HepG2 (cell line): ENCODE results near the gene SEMA5B. TPM values are rescaled to one million over a fixed set of nuclear protein-coding genes. Genes with fewer than 3 reads are reported as not detected.

Experiments
- ATAC-seq: fragments of 200-7000 bp; cut with Tn5 transposase; 3 replicates; pipeline ENCODE4 v1.9.1; 2020; ENCODE audit warnings: mild to moderate bottlenecking, moderate library complexity
- BruUV-seq: library from RNA; stranded (reverse); fragments of 400-500 nt; replicated peaks from 2 replicates; lab custom pipeline; 2021; lab: Mats Ljungman, UMichigan
- CTCF ChIA-PET: fragments of 300-600 bp; formaldehyde crosslinking; extraction: SDS; loops from one replicate; lab custom pipeline; 2021; ENCODE audit warnings: low total read pairs, inconsistent platforms, low intra/inter-chr PET ratio; lab: Yijun Ruan, JAX
- POLR2A ChIA-PET: fragments of 350-600 bp; sonication (Branson Sonifier 250); formaldehyde crosslinking; loops from one replicate; lab custom pipeline; 2020; ENCODE audit warnings: antibody characterized with exemption, inconsistent platforms; lab: Yijun Ruan, JAX
- DNase-seq: peaks from one replicate; pipeline ENCODE4 v3.0.0-alpha.2; 2015; ENCODE audit warnings: low spot score
- FAIRE-seq: peaks from 3 replicates; lab custom pipeline; 2011; peaks lifted over from hg19 to GRCh38; lab: Jason Lieb, UNC
- H2AFZ ChIP-seq: one replicate; pipeline ENCODE4 v1.6.1; 2011; ENCODE audit warnings: low read length, inconsistent platforms
- H3K27ac ChIP-seq: fragments of 300-600 bp; 3 replicates; pipeline ENCODE4 v1.8.0; 2011; ENCODE audit warnings: mixed run types, mild to moderate bottlenecking, mixed read lengths, low read length, inconsistent platforms; ENCODE audit not compliant: insufficient read depth; ENCODE audit errors: extremely low read length
- H3K27me3 ChIP-seq, 2 experiments: fragments of 200-600 bp in 1 of 2; 2 replicates in 1 of 2; 3 replicates in 1 of 2; pipeline versions ENCODE4 v1.6.0 to v1.8.0; 2011; ENCODE audit warnings: low read length in 2 of 2, mild to moderate bottlenecking in 2 of 2, moderate library complexity in 2 of 2, inconsistent platforms in 1 of 2; ENCODE audit not compliant: insufficient read depth in 2 of 2, control insufficient read depth in 1 of 2
- H3K36me3 ChIP-seq, 2 experiments: fragments of 200-600 bp in 1 of 2; replicated peaks in 1 of 2; 2 replicates in 1 of 2; 3 replicates in 1 of 2; pipeline versions ENCODE4 v1.5.1 to v1.8.0; 2011; ENCODE audit warnings: low read length in 2 of 2, inconsistent platforms in 1 of 2; ENCODE audit not compliant: insufficient read depth in 2 of 2, control insufficient read depth in 1 of 2
- H3K4me1 ChIP-seq: 2 replicates; pipeline ENCODE4 v1.5.1; 2012; ENCODE audit warnings: low read length, inconsistent platforms; ENCODE audit not compliant: insufficient read depth
- H3K4me2 ChIP-seq: 2 replicates; pipeline ENCODE4 v1.6.0; 2011; ENCODE audit warnings: low read depth, low read length, inconsistent platforms
- H3K4me3 ChIP-seq, 3 experiments: fragments of 200-600 bp in 1 of 3; sonication (generic), shearing (Covaris generic) in 1 of 3; replicated peaks in 1 of 3; 2 replicates each; pipeline ENCODE4 v1.5.1; 2011 to 2016; ENCODE audit warnings: low read length in 3 of 3, inconsistent platforms in 2 of 3, low read depth in 2 of 3, mild to moderate bottlenecking in 2 of 3, control low read depth in 1 of 3, mixed read lengths in 1 of 3; ENCODE audit not compliant: insufficient read depth in 1 of 3
- H3K79me2 ChIP-seq: one replicate; pipeline ENCODE4 v1.6.1; 2011; ENCODE audit warnings: low read length, inconsistent platforms; ENCODE audit not compliant: insufficient read depth
- H3K9ac ChIP-seq: 2 replicates; pipeline ENCODE4 v1.6.0; 2011; ENCODE audit warnings: mild to moderate bottlenecking, low read depth, low read length, inconsistent platforms; ENCODE audit not compliant: insufficient read depth
- H3K9me3 ChIP-seq: 2 replicates; pipeline ENCODE4 v1.5.1; 2012; ENCODE audit warnings: mild to moderate bottlenecking, low read length
- H4K20me1 ChIP-seq: 2 replicates; pipeline ENCODE4 v1.6.0; 2011; ENCODE audit warnings: inconsistent platforms, mild to moderate bottlenecking, low read length, moderate library complexity; ENCODE audit not compliant: insufficient read depth
- BATF2 ChIP-seq: sonication (generic); formaldehyde crosslinking; IDR thresholded peaks from 2 replicates; pipeline ENCODE4 v1.8.0; 2022; ENCODE audit warnings: mild to moderate bottlenecking, missing genetic modification reagents, moderate library complexity
- BCLAF1 ChIP-seq: fragments of 450-650 bp; IDR thresholded peaks from 2 replicates; pipeline ENCODE4 v1.6.1; 2017; ENCODE audit warnings: mild to moderate bottlenecking
- FOXM1 ChIP-seq: sonication (generic); formaldehyde crosslinking; IDR thresholded peaks from 2 replicates; pipeline ENCODE4 v1.5.0; 2020; ENCODE audit warnings: missing genetic modification reagents
- HIC2 ChIP-seq: sonication (generic); formaldehyde crosslinking; IDR thresholded peaks from 2 replicates; pipeline ENCODE4 v1.9.0; 2022; ENCODE audit warnings: low read depth, missing genetic modification reagents
- HNRNPLL ChIP-seq: fragments of 200-400 bp; formaldehyde crosslinking; IDR thresholded peaks from 2 replicates; pipeline ENCODE4 v1.6.1; 2017; ENCODE audit warnings: mild to moderate bottlenecking, low read depth, low read length; ENCODE audit not compliant: poor library complexity, severe bottlenecking
- MIXL1 ChIP-seq: IDR thresholded peaks from 2 replicates; pipeline ENCODE4 v1.6.1; 2016
- MTA1 ChIP-seq: sonication (generic); formaldehyde crosslinking; IDR thresholded peaks from 2 replicates; pipeline ENCODE4 v1.4.0; 2020; ENCODE audit warnings: missing genetic modification reagents, mild to moderate bottlenecking, borderline replicate concordance
- MTA3 ChIP-seq: sonication (generic); formaldehyde crosslinking; IDR thresholded peaks from 2 replicates; pipeline ENCODE4 v1.4.0; 2020; ENCODE audit warnings: missing genetic modification reagents
- NONO ChIP-seq, 2 experiments: fragments of 450-650 bp in 1 of 2; sonication (generic) in 1 of 2; formaldehyde crosslinking in 1 of 2; IDR thresholded peaks in 1 of 2; conservative IDR thresholded peaks in 1 of 2; 2 replicates each; pipeline versions ENCODE4 v1.6.1 to v1.8.0; 2017 to 2022; ENCODE audit warnings: mild to moderate bottlenecking in 1 of 2, missing genetic modification reagents in 1 of 2, moderate library complexity in 1 of 2
- REL ChIP-seq: sonication (generic); formaldehyde crosslinking; conservative IDR thresholded peaks from 2 replicates; pipeline ENCODE4 v1.8.0; 2022; ENCODE audit warnings: mild to moderate bottlenecking, missing genetic modification reagents, moderate library complexity
- ZNF383 ChIP-seq: sonication (generic); formaldehyde crosslinking; IDR thresholded peaks from 2 replicates; pipeline ENCODE4 v1.4.0; 2020; ENCODE audit warnings: missing genetic modification reagents, mild to moderate bottlenecking, borderline replicate concordance
- ZNF749 ChIP-seq: sonication (generic); formaldehyde crosslinking; IDR thresholded peaks from 2 replicates; pipeline ENCODE4 v1.8.0; 2022; ENCODE audit warnings: mild to moderate bottlenecking, missing genetic modification reagents, moderate library complexity, borderline replicate concordance
- ZNF777 ChIP-seq: sonication (generic); formaldehyde crosslinking; IDR thresholded peaks from 2 replicates; pipeline ENCODE4 v1.4.0; 2020; ENCODE audit warnings: missing genetic modification reagents
- ZNF788 ChIP-seq: sonication (generic); formaldehyde crosslinking; IDR thresholded peaks from 2 replicates; pipeline ENCODE4 v1.5.0; 2020; ENCODE audit warnings: mild to moderate bottlenecking, missing genetic modification reagents, borderline replicate concordance
- WGBS: methylation state at CpG from one replicate; pipeline ENCODE4 v1.1.6; 2017; ENCODE audit warnings: low lambda C conversion rate; 5-methylcytosine and 5-hydroxymethylcytosine counted together
- in situ Hi-C: cut with HindIII; loops from 2 replicates; pipeline ENCODE4 v1.10.0; 2017; ENCODE audit warnings: low pct_unique_long_range_greater_than_20kb; ENCODE audit not compliant: extremely low pct_ligation_motif_present
- intact Hi-C: fragments of 100-400 bp; cut with micrococcal nuclease; formaldehyde crosslinking; loops from one replicate; pipeline ENCODE4 v1.10.0; 2022; ENCODE audit not compliant: unreplicated experiment
- polyA plus RNA-seq, 8 experiments: library from polyadenylated mRNA; depleted of rRNA in 3 of 8; stranded (reverse) in 7 of 8; unstranded in 1 of 8; fragments of >200 nt; fragmentation: Illumina TruSeq in 4 of 8; extraction: Trizol in 4 of 8; gene quantifications; 2 replicates each; pipeline versions ENCODE4 v1.2.1 to v1.2.3, GENCODE V29; 2011 to 2016; ENCODE audit warnings: low read depth in 4 of 8, missing spikeins in 1 of 8, mixed read lengths in 1 of 8; ENCODE audit not compliant: insufficient read depth in 1 of 8
- total RNA-seq, 5 experiments: library from RNA; depleted of rRNA; stranded (reverse); fragments of >200 nt; fragmentation: Illumina TruSeq; extraction: Trizol; gene quantifications; 2 replicates each; pipeline ENCODE4 v1.2.3, GENCODE V29; 2016; ENCODE audit warnings: low read depth in 1 of 5
- TF ChIP-seq, protein P1 (sequence below): sonication (generic); formaldehyde crosslinking; IDR thresholded peaks from 2 replicates; pipeline ENCODE4 v1.5.0; 2020; ENCODE audit warnings: missing genetic modification reagents

SEMA5B gene
- total and polyA plus RNA-seq, 2 of the 13 experiments (the other 11 are each of a cell fraction or from before 2014, with no cell fraction given) = not detected

DNA sequence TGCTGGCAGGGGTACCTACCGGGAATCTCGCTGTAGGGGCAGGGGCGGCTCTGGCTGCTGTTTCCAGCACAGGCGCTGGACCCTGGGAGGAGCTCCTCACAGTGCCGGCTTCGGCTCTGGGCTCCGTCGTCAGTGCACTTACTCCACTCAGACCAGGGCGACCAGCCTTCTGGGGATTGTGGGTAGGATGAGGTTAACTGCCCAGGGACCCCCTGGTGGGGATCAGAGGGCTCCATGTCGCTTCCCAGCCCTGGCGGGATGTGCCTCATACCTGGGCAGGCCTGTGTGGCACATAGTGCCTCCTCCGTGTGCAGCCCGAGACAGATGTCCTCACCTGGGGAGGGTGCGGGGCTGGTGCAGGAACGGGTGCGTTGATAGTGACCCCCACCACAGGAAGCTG is 115.7 kb downstream of the SEMA5B start:
- intact Hi-C loops = no loop called here
- Histone ChIP-seq H3K4me3 (no peak overlapping the region), H2AFZ (no peak overlapping the region), H3K9me3 (no peaks in the 10 kb centered on the region), H4K20me1 (no peaks in the 10 kb centered on the region), H3K36me3 (no peaks in the 10 kb centered on the region), H3K9ac (no peak overlapping the region), H3K79me2 (no peaks in the 10 kb centered on the region), H3K4me2 (no peak overlapping the region), H3K27ac (no peak overlapping the region), H3K27me3 (peaks cover 7 to 19% of the 10 kb centered on the region in 2 experiments; a peak in 4 of 5 replicates), H3K4me1 (peaks cover under 1% of the 10 kb centered on the region; the same call in 1 of the 2 replicates)
- in situ Hi-C loops = no loop called here
- TF ChIP-seq MTA1 (CRISPR knock-in tag) = no peak
- no peak for TF ChIP-seq HNRNPLL
- no peak for TF ChIP-seq ZNF777
- no peak for TF ChIP-seq BCLAF1
- TF ChIP-seq ZNF749 = no peak
- TF ChIP-seq ZNF788 (CRISPR knock-in tag) = no peak
- no peak for TF ChIP-seq ZNF383 (CRISPR knock-in tag)
- TF ChIP-seq FOXM1 (CRISPR knock-in tag) = no peak
- TF ChIP-seq NONO (IDR thresholded peaks at IDR 0.05) = no peak
- no peak for TF ChIP-seq NONO (CRISPR knock-in tag; conservative IDR thresholded peaks at IDR 0.05)
- TF ChIP-seq HIC2 = no peak
- no peak for TF ChIP-seq MIXL1
- no peak for TF ChIP-seq MTA3
- no peak for TF ChIP-seq REL (CRISPR knock-in tag)
- no peak for TF ChIP-seq BATF2
- TF ChIP-seq, protein P1, sequence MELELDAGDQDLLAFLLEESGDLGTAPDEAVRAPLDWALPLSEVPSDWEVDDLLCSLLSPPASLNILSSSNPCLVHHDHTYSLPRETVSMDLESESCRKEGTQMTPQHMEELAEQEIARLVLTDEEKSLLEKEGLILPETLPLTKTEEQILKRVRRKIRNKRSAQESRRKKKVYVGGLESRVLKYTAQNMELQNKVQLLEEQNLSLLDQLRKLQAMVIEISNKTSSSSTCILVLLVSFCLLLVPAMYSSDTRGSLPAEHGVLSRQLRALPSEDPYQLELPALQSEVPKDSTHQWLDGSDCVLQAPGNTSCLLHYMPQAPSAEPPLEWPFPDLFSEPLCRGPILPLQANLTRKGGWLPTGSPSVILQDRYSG (CRISPR knock-in tag) = no peak
- 39% methylated on average over 8 of the region's 16 CpGs for WGBS
- BruUV-seq = no TSS peak
- peak; percentile 21; the same call in 1 of the 3 replicates for ATAC-seq
- FAIRE-seq = no peak
- ChIA-PET CTCF (no interaction called here), POLR2A (no interaction called here)
- no peak for DNase-seq
